AG09309 (cell line): Measurements from ENCODE around the gene ZBTB16.

Experiments
- DNase-seq: peaks from one replicate; pipeline ENCODE4 v3.0.0-alpha.2; 2010; ENCODE audit warnings: low read depth
- H3K4me3 ChIP-seq: 2 replicates; pipeline ENCODE4 v1.5.1; 2011; ENCODE audit warnings: mild to moderate bottlenecking, low read depth, low read length, moderate library complexity; ENCODE audit not compliant: control insufficient read depth
- TF ChIP-seq, protein P1 (sequence below): IDR thresholded peaks from 2 replicates; pipeline ENCODE4 v1.5.1; 2011; ENCODE audit warnings: mild to moderate bottlenecking, low read depth, low read length, inconsistent platforms; ENCODE audit not compliant: insufficient read depth, control insufficient read depth; ENCODE audit errors: missing control alignments

ZBTB16 gene

DNA sequence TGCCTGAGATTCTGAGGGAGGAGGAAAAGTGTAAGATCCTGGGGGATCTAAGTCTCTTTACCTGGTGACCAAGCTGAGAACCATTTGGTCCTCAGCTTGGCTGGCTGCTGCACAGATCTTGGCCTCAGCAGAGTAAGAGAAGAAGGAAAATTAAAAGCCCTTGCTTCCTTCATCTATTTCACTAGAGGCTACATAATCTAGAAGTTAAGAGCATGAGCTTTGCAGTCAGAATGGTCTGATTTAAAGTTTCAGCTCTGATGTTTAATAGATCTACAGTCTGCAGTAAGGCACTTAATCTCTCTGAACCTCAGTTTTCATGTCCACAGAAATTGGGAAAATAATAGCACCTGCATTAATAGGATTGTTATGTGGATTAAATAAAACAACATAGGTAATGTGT lies 3.1 kb upstream of the ZBTB16 start:
- no peak for DNase-seq
- TF ChIP-seq, protein P1, sequence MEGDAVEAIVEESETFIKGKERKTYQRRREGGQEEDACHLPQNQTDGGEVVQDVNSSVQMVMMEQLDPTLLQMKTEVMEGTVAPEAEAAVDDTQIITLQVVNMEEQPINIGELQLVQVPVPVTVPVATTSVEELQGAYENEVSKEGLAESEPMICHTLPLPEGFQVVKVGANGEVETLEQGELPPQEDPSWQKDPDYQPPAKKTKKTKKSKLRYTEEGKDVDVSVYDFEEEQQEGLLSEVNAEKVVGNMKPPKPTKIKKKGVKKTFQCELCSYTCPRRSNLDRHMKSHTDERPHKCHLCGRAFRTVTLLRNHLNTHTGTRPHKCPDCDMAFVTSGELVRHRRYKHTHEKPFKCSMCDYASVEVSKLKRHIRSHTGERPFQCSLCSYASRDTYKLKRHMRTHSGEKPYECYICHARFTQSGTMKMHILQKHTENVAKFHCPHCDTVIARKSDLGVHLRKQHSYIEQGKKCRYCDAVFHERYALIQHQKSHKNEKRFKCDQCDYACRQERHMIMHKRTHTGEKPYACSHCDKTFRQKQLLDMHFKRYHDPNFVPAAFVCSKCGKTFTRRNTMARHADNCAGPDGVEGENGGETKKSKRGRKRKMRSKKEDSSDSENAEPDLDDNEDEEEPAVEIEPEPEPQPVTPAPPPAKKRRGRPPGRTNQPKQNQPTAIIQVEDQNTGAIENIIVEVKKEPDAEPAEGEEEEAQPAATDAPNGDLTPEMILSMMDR = no peak

DNA sequence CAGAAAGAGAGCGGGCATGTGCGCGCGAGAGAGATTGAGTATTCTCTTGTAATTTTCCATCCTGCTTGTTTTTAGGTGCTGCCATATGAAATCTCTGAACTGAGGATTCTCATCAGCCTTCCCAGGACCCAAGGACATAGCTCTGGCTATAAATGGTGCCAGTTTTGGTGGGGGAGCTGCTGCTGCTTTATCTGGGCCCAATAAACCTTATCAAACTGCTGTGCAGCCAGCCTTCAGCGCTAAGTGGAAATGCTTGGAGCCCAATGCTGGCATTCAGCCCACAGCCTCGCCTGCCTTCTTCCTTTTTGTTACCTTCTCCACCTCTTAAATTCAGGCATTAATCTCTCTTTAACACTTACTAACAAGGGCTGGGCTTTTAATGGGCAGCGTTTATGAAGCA lies 2.4 kb upstream of the ZBTB16 start:
- TF ChIP-seq, protein P1 = no peak
- H3K4me3 ChIP-seq = no peak overlapping the region
- DNase-seq = no peak

More for the DNA sequence above, 3.1 kb upstream of the ZBTB16 start:
- no peak overlapping the region for H3K4me3 ChIP-seq

DNA sequence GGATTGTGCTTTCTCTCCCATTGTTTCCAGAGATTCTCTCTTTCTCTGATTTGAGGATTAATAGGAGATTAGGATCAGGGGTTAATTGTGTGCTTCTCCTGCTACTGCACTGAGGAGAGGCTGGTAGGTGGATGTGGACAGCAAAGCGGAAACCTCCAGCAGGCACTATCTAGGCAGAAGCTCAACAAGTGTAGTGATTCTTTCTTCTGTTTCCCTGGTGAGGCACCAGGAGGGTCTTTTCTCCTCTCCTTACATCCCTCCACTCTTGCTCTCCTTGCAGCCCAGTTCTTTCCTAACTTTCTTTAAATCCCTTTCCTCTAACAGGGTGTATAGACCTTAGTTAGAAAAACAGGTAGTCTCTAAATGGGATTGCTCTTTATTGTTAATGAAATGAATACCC lies 1.9 kb upstream of the ZBTB16 start:
- TF ChIP-seq, protein P1 = no peak
- DNase-seq = no peak
- H3K4me3 ChIP-seq = no peak overlapping the region

DNA sequence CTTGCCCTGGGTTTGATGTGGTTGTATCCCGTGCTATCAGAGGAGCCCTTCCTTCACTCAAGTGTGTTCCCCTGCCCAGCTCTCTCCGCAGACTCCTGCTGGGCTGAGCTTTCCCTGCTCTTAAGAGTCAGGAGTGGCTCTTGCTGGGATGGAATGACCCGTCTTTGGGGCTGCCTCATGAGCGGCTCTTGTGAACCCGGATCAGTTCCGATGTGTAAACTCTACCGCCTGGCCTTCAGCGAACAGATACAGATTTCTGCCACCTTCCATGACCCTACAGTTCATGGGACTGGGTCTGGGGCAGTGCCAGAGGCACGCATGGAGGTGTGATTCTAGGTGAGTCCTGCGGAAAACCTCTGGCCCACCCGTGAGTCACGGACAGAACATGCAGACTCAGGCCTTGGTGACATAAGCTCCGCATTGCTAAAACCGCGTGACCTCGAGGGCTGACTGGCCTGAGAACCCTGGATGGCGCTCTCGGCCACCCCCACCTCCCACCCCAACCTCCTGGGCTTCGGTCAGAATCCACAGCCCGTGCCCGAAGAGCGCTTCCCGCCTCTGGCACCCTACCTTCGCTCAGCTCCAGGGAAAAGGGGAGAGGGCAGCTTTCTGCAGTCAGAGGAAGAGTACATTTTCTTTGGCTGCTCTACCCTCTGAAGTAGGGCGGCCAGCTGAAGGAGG lies 1.3 kb upstream of the ZBTB16 start:
- DNase-seq = no peak
- TF ChIP-seq, protein P1 = no peak
- no peak overlapping the region for H3K4me3 ChIP-seq

DNA sequence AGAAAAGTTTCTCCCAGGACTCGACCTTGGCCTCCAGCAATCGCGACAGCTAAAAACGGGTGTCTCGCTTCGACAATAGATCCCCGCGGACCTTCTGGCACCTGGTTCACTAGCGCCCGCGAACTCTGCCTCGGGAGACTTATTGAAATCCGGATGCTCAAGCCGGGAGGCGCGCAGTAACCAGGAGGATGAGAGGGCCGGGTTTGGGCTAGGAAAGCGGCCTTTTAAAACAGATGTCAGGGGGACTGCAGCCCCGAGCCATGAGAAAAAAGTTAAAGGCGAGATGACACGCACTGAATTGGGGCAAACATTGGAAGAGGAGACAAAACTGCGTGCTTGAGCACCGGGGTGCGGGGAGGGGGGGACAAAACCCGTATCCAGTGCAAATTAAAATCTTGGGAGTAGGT lies 637 bp upstream of the ZBTB16 start:
- H3K4me3 ChIP-seq = no peak overlapping the region
- DNase-seq = no peak
- TF ChIP-seq, protein P1 = no peak

DNA sequence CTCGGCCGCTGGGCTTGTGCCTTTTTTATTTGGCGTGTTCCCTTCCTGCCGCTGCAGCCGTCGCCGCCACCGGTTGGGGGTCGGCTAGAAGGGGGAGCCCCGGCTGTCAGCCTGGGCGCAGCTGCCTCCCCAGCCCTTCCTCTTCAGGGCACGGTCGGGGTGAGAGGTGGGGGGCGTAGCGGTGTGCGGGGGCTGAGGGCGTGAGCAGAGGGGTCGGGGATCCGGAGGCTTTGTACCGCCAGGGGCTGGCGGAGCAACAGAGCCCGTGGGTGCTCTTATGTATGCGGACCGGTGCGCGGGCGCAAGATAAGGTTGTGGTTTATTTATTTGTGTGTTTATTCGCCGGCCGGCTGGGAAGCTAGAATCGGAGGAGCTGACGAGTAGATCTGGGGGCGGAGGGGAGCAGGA lies 477 bp downstream of the ZBTB16 start:
- no peak overlapping the region for H3K4me3 ChIP-seq
- DNase-seq = no peak
- TF ChIP-seq, protein P1 = no peak
